GM21786 (cell line): ENCODE data around the gene RXRG.

Experiments
- ATAC-seq: cut with Tn5 transposase; IDR thresholded peaks from one replicate; pipeline ENCODE4 v1.9.1; 2021; ENCODE audit not compliant: unreplicated experiment

RXRG gene

DNA sequence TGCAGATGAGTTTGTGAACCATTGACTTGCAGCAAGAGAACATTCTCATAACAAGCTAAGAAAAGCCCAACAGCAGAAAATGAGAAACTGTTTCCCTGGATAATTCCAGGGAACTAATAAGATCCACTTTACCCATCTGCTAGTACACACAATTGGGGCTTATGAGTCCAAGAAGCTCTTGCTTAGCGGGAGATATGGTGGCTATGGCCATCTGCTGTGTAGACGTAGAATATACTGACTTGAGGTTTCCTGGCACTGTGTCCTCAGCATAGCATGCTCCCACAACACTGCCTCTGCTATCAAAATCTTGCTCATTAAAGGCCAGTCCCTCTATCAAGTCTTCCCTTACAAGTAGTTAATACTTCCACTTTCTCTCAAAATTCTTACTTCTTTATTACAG, 6.8 kb upstream of the RXRG start:
- no peak for ATAC-seq

DNA sequence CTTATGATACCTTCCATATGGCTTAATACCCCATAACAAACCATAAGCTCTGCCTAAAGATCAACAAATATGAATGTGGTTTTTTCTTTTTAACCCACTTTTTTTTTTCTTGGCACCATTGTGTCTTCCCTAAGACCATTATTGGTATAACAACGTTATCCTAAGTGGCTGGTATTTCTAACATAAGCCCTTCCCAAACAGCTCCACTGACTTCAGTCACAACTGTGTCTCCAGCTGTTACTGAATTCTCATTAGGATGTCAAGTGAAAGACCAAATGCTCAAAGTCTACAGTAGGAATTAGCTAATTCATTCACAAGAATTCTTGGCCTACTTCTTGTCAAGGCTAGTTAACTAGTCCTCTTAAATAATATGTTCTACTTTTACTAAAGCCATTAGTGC, 4.2 kb upstream of the RXRG start:
- no peak for ATAC-seq

DNA sequence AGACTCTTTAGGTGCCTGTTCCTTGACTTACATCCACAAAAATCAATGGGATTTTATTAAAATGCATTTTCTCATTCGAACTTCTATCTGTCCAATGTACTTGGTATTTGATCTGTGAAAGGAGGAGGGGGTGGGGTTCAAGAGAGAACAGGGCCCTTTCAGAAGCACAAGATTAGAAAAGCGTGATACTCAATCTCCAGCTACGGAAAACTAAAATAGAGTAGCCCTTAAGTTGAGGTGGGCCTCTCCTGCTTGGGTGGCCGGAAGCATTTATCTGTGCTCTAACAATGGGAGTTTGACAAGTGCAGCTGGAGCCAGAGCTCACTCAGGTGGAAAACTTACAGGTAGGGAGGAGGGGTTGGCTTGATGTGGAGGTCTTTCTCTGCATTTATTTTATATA, 462 bp upstream of the RXRG start:
- ATAC-seq: no peak

DNA sequence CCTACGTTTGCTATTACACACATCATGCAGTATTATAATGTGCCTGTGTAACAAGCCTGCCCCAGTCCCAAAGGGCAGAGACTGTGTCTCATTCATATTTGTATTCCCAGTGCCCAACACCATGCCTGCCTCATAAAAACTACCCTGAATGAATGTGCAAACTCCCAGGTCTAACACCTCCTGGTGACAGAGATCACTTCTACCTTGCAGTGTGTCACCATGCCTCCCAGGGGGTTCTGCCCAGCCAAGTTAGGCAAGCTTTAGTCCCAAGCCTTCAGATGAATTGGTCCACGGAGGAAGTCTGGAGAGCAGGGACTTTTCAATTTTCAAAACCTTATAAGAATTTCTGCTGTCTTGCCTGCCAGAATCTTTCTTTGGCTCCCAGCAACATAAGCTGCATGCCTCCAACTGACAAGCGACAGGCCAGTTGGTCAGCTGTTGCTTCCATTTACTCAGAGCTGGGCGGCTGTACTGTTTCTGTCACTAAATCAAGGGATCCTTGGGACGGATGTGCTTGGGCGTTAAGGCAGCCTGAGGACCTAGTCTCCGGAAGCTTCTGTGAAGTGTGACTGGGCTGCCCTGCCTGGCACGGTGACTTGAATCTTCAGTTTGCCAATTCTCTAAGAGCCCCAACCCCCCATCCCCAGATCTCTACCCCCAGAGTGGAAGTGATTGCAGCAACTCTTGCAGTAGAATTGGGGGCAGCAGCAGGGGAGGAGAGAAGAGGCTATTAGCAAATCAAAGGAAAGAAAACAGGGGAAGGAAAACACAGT, 1.2 kb downstream of the RXRG start:
- no peak for ATAC-seq

DNA sequence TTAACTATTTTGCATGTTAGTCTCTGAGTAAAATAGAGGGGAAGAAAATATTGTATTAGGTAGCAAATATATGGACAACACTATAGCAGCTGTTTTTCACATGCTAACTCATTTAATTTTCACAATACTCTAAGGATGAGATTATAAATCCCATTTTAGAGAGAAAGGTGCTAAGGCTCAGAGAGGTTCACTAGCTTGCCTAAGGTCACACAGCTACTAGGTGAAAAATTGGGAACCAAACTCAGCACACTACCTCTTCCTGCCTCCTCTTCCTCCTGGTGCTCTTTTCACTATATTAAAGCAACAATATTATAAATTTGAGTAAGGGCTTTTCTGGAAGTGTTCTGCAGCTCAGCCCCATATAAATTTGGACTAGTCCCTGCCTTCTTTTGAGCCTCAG, 2.3 kb downstream of the RXRG start:
- no peak for ATAC-seq

DNA sequence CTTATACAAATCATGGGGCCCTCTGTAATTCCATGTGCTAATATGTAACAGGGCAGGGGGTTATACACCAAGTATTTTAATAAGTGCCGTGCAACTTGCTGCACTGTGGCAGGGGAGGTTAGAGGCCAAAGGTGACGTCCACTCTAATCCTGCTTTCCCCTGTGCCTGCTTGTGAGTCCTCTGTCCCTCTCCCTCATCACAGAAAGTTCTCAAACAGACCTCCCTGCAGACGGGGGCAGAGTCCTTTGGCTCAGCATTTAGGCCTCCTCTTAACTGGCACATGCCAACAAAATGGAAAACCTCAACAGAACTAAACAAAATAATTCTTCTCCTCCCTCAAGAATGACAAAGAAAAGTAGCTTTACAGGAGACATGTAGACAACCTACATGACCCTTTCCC, 2.9 kb downstream of the RXRG start:
- ATAC-seq: no peak

DNA sequence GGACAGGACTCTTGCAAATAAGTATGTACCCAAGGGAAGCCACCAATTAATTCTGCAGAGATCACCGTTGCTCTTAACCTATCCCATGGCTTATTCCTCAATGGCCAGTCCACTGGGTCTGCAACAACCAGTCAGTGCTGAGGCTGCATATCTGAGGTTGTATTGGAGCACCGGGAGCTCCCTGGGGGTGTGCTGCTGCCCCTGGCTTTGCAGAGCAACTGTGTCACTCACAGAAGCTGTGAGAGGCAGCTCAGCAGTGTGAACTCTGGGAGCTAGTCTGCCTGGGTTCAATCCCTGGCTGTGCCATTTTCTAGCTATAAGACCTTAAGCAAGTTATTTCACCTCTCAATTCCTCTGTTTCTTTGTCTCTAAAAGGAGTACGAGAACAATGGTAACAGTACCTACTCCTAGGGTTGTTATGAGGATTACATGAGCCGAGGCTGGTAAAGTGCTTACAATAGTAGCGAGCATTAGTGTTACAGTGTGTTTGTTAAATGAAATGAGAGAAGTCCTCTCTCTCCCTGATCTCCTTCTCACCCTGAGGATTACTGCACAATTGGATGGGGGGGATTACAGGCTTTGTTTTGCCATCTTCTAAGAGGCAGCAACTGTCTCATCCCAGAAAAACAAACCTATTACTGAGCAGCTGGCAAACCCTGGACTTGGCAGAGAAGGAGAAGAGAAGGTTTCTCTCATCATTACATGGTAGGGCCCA, 3.6 kb downstream of the RXRG start:
- ATAC-seq: no peak

DNA sequence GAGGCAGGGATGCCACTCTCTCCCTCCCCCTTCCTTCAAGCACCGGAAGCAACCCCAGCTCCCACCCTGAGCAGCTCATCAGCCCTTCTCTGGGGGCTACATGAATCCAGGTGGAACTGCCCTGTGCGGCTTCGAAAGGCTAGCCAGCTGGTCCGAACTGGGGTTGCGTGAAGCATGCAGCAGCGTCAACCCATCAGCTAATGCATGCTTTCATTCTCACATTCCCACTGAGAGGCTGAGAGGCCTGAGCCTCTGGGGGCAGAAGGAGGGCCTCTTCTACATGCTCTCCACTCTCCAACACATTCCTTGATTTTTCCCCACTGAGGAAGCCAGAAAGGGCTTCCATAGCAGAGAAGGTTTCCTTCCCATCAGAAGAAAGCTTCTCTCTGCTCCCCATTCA, 5.6 kb downstream of the RXRG start:
- no peak for ATAC-seq

DNA sequence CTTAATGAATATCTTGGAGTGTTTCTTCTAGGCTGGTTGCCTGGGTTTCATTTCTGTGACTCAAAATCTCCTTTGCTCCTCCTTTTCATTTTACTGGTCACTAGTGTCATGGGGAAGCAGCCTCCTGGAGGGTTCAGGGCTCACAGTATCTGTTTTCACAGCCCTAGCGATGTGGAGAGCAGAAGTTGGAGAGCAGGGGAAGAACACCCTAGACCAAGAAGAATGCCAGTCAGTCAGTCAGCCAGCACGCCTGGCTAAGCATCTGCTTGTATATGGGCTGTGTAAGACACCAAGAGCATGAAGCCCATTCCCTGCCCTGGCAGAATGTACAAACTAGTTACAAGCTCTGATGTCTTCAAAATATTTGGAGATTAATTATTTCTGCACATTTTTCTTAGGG, 7.9 kb downstream of the RXRG start:
- ATAC-seq: no peak

DNA sequence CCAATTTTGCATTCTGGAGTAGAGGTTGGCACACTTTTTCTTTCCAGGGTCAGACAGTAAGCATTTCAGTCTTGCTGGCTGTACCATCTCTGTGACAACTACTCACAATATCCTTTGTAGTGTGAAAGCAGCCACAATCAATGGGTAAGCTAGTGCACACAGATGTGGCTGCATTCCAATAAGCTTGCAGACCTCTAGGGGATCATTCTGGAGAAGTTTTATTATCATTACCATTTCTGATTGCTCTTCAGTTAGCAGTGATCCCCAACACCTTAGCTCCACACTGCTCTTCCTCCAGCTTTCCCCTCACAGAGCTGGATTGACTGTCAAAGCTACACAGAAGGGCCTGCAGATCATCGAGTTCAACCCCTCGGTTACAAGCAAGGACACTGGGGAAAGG, 9.1 kb downstream of the RXRG start:
- ATAC-seq: no peak

DNA sequence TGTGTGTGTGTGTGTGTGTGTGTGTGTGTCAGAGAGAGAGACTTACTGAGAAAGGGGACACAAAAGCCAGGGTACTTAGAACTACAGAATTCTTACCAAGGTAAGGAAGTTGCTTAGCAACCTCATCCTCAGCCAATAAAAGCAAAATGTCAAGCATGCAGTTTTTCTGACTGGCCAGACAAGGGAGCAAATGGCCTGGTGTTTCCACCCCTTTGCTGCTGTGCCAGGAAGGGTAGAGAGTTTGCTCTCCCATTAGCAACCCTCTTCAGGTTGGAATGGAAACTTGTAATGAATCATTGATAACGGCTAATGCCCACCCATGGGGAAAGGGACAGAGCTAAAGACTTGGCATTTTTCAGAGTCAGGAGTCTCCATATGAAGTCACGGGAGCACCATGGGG, 10.6 kb downstream of the RXRG start:
- ATAC-seq: no peak

DNA sequence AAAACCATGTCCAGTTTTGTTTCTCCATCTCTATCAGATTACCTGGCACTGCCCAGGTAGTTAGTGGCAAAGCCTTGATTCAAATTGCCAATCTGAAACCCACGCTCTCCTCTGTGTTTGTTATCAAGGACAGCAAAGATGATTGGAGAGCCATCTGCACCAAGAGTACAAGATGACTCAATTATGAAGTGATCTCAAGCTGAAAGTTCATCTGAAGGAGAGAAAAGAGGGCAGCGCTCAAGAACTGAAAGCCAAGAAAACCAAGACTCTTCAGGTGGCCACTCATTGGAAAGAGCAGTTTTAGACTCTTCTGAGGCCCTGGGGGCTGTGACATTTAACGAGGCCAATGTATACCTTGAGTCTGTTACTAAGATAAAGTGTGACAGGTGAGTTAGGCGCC, 13.8 kb downstream of the RXRG start:
- ATAC-seq: peak; percentile 71

DNA sequence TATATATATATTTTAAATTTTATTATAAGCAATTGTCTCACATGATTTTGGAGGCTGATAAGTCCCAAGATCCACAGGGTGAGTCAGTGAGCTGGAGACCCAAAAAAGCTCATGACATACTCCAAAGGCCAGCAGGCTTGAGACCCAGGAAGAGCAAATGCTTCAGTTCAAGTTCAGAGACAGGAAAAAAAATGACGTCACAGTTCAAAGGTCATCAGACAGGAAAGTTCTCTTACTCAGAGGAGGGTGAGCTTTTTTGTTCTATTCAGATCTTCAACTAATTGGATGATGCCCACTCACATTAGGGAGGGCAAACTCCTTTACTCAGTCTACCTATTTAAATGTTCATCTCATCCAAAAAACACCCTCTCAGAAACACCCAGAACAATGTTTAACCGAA, 18.2 kb downstream of the RXRG start:
- ATAC-seq: no peak

DNA sequence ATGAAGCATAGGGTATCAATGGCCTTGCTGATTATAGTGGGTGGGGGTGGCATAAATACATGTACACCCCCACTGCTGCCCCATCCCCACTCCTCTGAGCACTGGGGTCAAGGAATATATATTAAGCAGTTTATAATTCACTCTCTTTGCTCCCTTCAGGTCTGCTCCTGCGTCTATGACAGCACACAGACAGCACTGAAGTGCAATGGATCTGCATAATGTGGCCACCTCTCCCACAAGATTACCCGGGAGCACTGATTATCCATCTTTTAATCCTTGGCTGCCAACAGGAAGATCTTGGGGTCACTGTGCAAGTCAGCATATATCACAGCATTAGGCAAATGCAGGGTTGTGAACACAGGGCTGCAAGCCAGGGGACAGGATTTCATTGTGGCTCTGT, 19.3 kb downstream of the RXRG start:
- no peak for ATAC-seq

DNA sequence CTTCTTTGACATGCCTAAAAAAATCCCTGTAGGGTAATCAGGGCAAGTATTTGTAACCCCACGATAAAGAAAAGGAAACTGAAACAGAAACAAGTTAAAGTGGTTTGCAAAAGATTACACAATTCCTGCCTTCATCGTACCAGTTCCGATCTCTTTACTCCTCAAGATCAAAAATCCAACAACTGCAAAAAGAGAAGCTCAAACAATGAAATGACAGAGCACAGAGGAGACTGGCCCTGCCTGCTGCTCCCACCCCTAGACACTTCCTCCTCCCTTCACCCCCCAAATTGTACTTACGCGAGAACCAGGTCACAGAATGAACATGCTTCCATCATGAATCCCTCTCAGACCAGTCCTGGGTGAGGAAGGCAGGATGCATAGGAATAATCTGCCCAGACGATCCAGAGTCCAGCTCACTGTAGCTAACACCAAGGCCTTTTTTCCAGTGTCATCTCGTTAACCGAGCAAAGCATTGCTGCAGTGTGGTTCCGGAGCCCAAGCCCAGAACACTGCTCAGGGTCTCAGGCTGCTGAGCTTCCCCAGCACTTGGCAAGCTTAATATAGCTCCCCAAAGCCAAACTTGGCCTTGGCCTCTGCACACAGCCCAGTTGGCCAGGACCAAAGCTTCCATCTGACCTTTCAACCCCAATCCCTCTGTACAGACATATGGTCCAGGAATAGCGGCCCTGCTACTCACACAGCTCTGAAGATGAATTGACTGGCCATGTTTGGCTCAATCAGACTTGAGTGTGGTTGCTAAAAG, 20.3 kb downstream of the RXRG start:
- ATAC-seq: peak; percentile 71

DNA sequence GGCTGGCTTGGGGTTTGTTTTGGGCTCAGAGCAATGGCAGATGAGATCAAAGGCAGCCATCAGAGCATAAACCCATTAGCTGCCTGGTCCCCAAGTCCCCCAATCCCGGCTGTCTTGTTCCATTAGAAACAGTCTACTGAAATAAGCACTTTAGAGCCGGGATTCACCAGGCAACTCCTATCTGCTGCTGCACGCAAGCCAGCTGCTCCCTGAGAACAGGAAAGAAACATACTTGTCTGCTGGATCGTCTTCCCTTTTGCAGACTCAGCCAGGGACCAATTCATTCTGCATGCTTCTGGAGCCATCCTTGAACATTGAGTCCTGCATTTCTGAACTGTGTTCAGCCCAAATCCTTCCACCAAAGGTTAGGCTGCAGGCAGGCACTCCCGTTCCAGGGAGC, 21.8 kb downstream of the RXRG start:
- no peak for ATAC-seq

DNA sequence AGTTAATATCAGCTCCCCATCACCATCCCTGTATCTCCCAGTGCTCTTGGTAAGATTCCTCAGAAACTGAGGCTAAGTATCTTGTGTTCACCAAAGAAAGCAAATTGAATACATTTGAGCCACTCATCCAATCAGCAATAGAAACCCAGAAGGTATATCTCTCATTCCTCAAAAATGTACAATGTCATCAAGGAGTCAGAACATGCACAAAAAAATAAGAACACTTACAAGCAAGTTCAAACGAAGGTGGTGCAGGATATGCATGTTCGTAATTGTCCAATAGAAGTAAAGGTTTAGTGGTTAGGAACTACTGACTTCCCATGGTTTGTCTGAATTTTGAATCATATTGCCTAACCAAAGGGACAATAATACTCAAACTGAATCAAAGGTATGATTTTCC, 24.3 kb downstream of the RXRG start:
- no peak for ATAC-seq

DNA sequence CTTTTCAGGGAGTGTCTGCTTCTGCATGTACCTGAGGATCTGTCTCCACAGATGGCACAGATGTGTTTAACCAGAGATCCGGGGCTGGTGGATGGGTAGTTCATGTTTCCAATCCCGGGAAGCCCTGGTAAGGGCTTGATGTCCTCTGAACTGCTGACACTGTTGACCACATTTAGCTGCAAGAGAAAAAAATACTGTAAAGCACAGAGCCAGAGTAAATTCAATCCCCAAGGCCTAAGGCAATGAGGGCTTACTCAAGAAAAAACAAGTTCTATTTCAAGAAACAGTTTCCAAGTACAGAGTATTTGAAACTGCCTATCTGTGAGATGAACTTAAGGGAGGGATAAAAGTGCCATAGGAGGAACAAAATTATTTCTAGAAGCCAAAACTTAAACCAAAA, 25.1 kb downstream of the RXRG start:
- ATAC-seq: no peak

DNA sequence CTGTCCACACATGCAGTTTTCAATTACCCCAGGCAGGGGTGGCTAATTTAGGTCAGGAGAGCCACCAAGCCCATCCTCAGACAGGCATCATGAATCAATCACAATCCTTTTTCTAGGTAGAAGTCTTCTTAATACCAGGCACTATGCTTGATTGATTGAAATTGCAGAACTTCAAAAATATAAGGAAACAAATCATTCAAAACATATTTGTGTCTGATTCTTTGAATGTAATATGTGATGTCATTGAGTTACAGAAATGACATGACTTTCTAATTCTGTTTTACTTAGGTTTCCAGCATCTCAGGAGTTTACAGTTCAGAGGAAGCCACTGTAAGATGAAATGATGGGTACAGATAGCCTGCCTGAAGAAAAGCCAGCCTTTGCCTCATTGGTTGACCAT, 26.7 kb downstream of the RXRG start:
- ATAC-seq: no peak

DNA sequence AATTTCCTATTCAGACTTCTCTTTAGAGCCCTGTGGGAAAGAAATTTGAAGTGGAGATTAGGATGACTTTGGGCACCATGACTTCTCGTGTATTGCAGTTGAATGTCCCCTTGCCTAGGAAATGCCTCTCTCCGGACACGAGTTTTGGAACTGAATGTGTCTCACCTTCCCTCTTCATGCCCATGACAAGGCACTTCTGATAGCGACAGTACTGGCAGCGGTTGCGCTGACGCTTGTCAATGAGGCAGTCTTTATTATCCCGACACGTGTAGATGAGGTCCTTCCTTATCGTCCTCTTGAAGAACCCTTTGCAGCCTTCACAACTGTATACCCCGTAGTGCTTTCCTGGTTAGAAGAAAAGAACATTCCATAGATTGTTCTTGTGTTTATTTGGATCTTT, 28.1 kb downstream of the RXRG start:
- no peak for ATAC-seq

DNA sequence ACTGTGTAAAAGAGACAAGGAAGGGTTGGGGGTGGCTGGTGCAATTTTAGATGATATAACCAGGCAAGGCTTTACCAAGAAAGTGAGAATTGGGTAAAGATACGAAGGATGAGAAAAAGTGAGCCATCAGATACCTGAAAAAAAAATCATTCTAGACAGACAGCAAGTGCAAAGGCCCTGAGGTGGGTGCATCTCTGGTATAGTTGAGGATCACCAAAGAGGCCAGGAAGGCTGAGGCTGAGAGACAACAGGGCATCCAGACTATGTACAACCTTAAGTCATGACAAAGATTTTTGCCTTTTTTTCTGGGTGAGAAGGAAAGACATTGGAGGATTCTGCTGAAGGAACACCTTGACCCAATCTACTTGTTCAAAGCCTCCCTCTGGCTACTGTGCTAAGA, 29.9 kb downstream of the RXRG start:
- no peak for ATAC-seq

DNA sequence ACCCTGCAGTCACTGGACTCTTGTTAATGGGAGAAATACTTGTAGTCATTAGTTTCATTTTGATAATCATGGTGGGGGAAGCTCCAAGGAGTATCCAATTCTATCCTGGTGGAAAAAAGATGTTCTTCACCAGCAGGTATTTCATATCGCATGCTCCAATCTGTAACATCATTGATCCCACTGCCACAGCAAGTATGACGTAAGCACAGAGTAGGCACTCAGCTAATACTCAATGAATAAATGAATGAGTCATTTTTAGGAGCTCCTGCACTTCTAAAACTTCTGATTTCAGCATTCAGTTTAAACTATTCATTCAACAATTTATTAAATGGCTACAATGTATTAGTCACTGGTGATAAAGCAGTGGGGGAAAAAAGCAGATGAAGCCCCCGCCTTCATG, 30.3 kb downstream of the RXRG start:
- no peak for ATAC-seq
